CD4-positive, alpha-beta T cell (primary cell): Measurements from ENCODE around the gene CDC25B. TPM values are rescaled to one million over a fixed set of nuclear protein-coding genes. Genes with fewer than 3 reads are reported as not detected.
"Not testable (repeated sequence)": the region's sequence is repeated elsewhere in the genome, so short reads cannot be mapped to it uniquely, and the experiment has no call there.

ENCODE experiments used
- ATAC-seq: fragments of 200-7000 bp; cut with Tn5 transposase; one replicate; pipeline ENCODE4 v1.10.0; 2022; ENCODE audit warnings: mild to moderate bottlenecking; ENCODE audit not compliant: poor library complexity
- CTCF ChIA-PET: fragments of 350-600 bp; sonication (Branson Sonifier 250); formaldehyde crosslinking; loops from one replicate; lab custom pipeline; 2021; ENCODE audit warnings: antibody characterized with exemption, inconsistent platforms; lab: Charles Lee
- POLR2A ChIA-PET: fragments of 350-600 bp; sonication (Branson Sonifier 250); formaldehyde crosslinking; loops from one replicate; lab custom pipeline; 2021; ENCODE audit warnings: antibody characterized with exemption, inconsistent platforms; lab: Charles Lee
- DNase-seq, 14 experiments: peaks; one replicate each; pipeline ENCODE4 v3.0.0-alpha.2; 2013 to 2020; ENCODE audit warnings: mixed read lengths in 2 of 14
- H3K27ac ChIP-seq, 2 donors: one replicate each; pipeline versions ENCODE4 v1.5.1 to v1.7.0; 2013; ENCODE audit warnings: low read length in 2 of 2, low read depth in 1 of 2, mild to moderate bottlenecking in 1 of 2
- H3K27me3 ChIP-seq, 2 experiments: 1 replicate in 1 of 2; 2 replicates in 1 of 2; pipeline versions ENCODE4 v1.6.1 to v1.7.0; 2013; ENCODE audit warnings: low read length in 2 of 2, control low read depth in 1 of 2, mild to moderate bottlenecking in 1 of 2, moderate library complexity in 1 of 2; ENCODE audit not compliant: insufficient read depth in 2 of 2, control insufficient read depth in 1 of 2
- H3K36me3 ChIP-seq: one replicate; pipeline ENCODE4 v1.6.1; 2013; ENCODE audit warnings: low read length, control low read depth; ENCODE audit not compliant: insufficient read depth
- H3K4me1 ChIP-seq: one replicate; pipeline ENCODE4 v1.6.1; 2013; ENCODE audit warnings: low read length, control low read depth; ENCODE audit not compliant: insufficient read depth
- H3K4me3 ChIP-seq: one replicate; pipeline ENCODE4 v1.5.1; 2013; ENCODE audit warnings: mild to moderate bottlenecking, low read length, moderate library complexity
- H3K9me3 ChIP-seq, 2 experiments: 1 replicate in 1 of 2; 2 replicates in 1 of 2; pipeline versions ENCODE4 v1.6.1 to v1.7.0; 2013; ENCODE audit warnings: low read length in 2 of 2, mild to moderate bottlenecking in 2 of 2, control low read depth in 1 of 2, moderate library complexity in 1 of 2; ENCODE audit not compliant: control insufficient read depth in 1 of 2, insufficient read depth in 1 of 2
- H3K27ac Mint-ChIP-seq: one replicate; pipeline ENCODE4 v1.8.0; 2020; ENCODE audit warnings: mixed read lengths
- H3K27me3 Mint-ChIP-seq: one replicate; pipeline ENCODE4 v1.8.0; 2021; ENCODE audit warnings: mixed read lengths
- H3K36me3 Mint-ChIP-seq: one replicate; pipeline ENCODE4 v1.8.0; 2021; ENCODE audit warnings: low read depth, mixed read lengths
- H3K4me1 Mint-ChIP-seq: one replicate; pipeline ENCODE4 v1.8.0; 2021; ENCODE audit warnings: low read depth, mixed read lengths
- H3K4me3 Mint-ChIP-seq: one replicate; pipeline ENCODE4 v1.8.0; 2020; ENCODE audit warnings: mild to moderate bottlenecking, mixed read lengths
- H3K9me3 Mint-ChIP-seq: one replicate; pipeline ENCODE4 v1.8.0; 2020; ENCODE audit warnings: mixed read lengths
- intact Hi-C, 2 experiments: fragments of 100-400 bp; cut with DNase I in 1 of 2; cut with micrococcal nuclease in 1 of 2; formaldehyde crosslinking; loops; one replicate each; pipeline versions ENCODE4 v1.15.1 to v1.9.0; 2023 to 2025; cut with DNase I, micrococcal nuclease
- total RNA-seq, 174 experiments: library from RNA in 2 of 174; stranded (reverse) in 2 of 174; gene quantifications; one replicate each; pipeline ENCODE4 v1.2.3 and lab custom pipeline; 2021 to 2026
- TF ChIP-seq, protein P1 (sequence below): fragments of 200-600 bp; IDR thresholded peaks from one replicate; pipeline ENCODE4 v1.8.0; 2022; ENCODE audit warnings: antibody characterized with exemption, mild to moderate bottlenecking

The CDC25B gene
- total RNA-seq, 2 experiments from 2014 or later = 144 TPM

- no peaks in the 10 kb centered on the region for H3K9me3 Mint-ChIP-seq
- H3K27me3 Mint-ChIP-seq = no peaks in the 10 kb centered on the region
- Histone ChIP-seq H3K9me3 (no peaks in the 10 kb centered on the region), H3K36me3 (no peaks in the 10 kb centered on the region), H3K4me1 (peaks cover 6% of the 10 kb centered on the region), H3K27me3 (no peaks in the 10 kb centered on the region), H3K4me3 (no peak overlapping the region), H3K27ac (no peak overlapping the region)
- DNase-seq (no peak), ATAC-seq (no peak)
- ChIA-PET POLR2A (no interaction called here), CTCF (no interaction called here)
- peaks cover 8% of the 10 kb centered on the region for H3K4me1 Mint-ChIP-seq
- H3K4me3 Mint-ChIP-seq = no peak overlapping the region
- H3K27ac Mint-ChIP-seq = no peak overlapping the region
- H3K36me3 Mint-ChIP-seq = no peaks in the 10 kb centered on the region
- TF ChIP-seq, protein P1, sequence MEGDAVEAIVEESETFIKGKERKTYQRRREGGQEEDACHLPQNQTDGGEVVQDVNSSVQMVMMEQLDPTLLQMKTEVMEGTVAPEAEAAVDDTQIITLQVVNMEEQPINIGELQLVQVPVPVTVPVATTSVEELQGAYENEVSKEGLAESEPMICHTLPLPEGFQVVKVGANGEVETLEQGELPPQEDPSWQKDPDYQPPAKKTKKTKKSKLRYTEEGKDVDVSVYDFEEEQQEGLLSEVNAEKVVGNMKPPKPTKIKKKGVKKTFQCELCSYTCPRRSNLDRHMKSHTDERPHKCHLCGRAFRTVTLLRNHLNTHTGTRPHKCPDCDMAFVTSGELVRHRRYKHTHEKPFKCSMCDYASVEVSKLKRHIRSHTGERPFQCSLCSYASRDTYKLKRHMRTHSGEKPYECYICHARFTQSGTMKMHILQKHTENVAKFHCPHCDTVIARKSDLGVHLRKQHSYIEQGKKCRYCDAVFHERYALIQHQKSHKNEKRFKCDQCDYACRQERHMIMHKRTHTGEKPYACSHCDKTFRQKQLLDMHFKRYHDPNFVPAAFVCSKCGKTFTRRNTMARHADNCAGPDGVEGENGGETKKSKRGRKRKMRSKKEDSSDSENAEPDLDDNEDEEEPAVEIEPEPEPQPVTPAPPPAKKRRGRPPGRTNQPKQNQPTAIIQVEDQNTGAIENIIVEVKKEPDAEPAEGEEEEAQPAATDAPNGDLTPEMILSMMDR = no peak
- intact Hi-C loops = no loop called here
These were observed 40.0 kb downstream of the CDC25B start for GRCh38 chr20:3836132-3836531.

DNA sequence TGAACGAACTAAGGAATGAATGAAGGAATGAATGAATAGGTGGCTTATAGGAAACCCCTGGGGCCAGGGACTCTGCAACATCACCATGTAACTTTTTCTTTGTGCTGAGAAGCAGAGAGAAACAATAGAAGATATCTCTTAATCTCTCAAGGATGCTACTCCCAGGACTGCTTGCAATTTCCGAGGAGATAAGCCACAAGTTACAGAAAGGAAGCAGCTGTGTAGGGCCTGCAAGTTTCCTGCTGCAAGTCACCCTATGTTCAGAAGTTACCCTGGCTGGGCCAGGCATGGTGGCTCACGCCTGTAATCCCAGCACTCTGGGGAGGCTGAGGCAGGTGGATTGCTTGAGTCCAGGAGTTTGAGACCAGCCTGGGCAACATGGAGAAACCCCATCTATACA is 43.2 kb downstream of the CDC25B start:
- no peak overlapping the region for H3K27ac ChIP-seq
- POLR2A ChIA-PET = no interaction called here
- Mint-ChIP-seq H3K4me3 (peak overlapping the region; percentile 31), H3K9me3 (no peaks in the 10 kb centered on the region), H3K27ac (peak overlapping the region; percentile 42), H3K27me3 (no peaks in the 10 kb centered on the region), H3K36me3 (no peaks in the 10 kb centered on the region), H3K4me1 (peaks cover 8% of the 10 kb centered on the region)
- H3K27me3 ChIP-seq = no peaks in the 10 kb centered on the region
- H3K9me3 ChIP-seq = no peaks in the 10 kb centered on the region
- no peak overlapping the region for H3K4me3 ChIP-seq
- no peak for DNase-seq
- no peak for ATAC-seq
- intact Hi-C loops = no loop called here
- H3K36me3 ChIP-seq = no peaks in the 10 kb centered on the region
- H3K4me1 ChIP-seq = peaks cover 6% of the 10 kb centered on the region
- CTCF ChIA-PET = no interaction called here
- TF ChIP-seq, protein P1 = no peak

GRCh38 chr20:3840201-3840600 is 44.1 kb downstream of the CDC25B start:
- H3K27me3 Mint-ChIP-seq, ATAC-seq, H3K4me1 ChIP-seq, H3K36me3 Mint-ChIP-seq, intact Hi-C loops, H3K9me3 ChIP-seq, DNase-seq, H3K27ac Mint-ChIP-seq, H3K4me1 Mint-ChIP-seq, CTCF ChIA-PET, H3K4me3 ChIP-seq, H3K9me3 Mint-ChIP-seq, H3K27me3 ChIP-seq, H3K36me3 ChIP-seq, H3K27ac ChIP-seq, POLR2A ChIA-PET: not testable (repeated sequence)
- peak overlapping the region; percentile 20 for H3K4me3 Mint-ChIP-seq

DNA sequence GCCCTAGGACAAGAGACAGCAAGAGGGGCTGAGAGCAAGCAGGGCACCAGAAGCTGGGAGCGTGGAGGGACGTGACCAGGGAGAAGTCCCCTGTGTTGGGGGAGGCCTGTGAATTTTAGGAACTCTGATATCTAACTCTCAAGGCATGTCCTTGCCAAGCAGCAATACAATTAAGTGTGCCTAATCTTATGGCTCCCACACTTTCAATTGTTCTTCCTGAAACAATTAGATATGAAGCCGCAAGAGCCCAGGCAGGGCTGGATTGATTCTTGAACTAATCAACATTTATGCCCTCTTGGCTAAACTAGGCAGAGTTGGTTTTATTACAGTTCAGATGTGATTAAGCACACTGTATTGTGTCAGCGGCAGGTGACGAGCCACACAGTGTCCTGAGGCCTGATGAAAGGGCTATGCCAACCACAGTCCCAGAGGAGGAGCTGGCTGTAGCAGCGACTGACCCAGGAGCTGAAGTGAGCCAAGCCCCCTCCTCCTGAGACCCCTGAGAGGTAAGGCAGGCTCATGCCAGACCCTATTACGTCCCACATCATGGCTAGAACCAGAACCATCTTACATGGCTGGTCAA is 46.3 kb downstream of the CDC25B start:
- Histone ChIP-seq H3K27me3 (no peaks in the 10 kb centered on the region), H3K36me3 (no peaks in the 10 kb centered on the region), H3K4me3 (no peak overlapping the region), H3K4me1 (peaks cover 20% of the 10 kb centered on the region), H3K27ac (no peak overlapping the region), H3K9me3 (no peaks in the 10 kb centered on the region)
- ChIA-PET POLR2A (no interaction called here), CTCF (interaction anchor here (2.3 kb wide), 1 partner anchor 13 kb away, joined by 7 read pairs; no protein-coding TSS in a partner anchor)
- Mint-ChIP-seq H3K4me1 (peaks cover 16% of the 10 kb centered on the region), H3K36me3 (no peaks in the 10 kb centered on the region), H3K9me3 (no peaks in the 10 kb centered on the region), H3K27ac (no peak overlapping the region), H3K27me3 (no peaks in the 10 kb centered on the region), H3K4me3 (no peak overlapping the region)
- DNase-seq = no peak
- intact Hi-C loops = no loop called here
- no peak for ATAC-seq
- TF ChIP-seq, protein P1 = no peak
